GM21390 (cell line): ENCODE measurements around the gene ZBTB5.
"Not testable (repeated sequence)": the region's sequence is repeated elsewhere in the genome, so short reads cannot be mapped to it uniquely, and the experiment has no call there.

Source experiments
- ATAC-seq: cut with Tn5 transposase; IDR thresholded peaks from one replicate; pipeline ENCODE4 v1.9.1; 2021; ENCODE audit not compliant: unreplicated experiment

Gene ZBTB5

GRCh38 chr9:37486616-37487548, 21.6 kb upstream of the ZBTB5 start:
- ATAC-seq, result no peak

- ATAC-seq, result no peak
Measured at GRCh38 chr9:37486256-37486615, 21.0 kb upstream of the ZBTB5 start.

GRCh38 chr9:37485389-37486255, 20.4 kb upstream of the ZBTB5 start, which contains the start of gene POLR1E:
TSS of gene POLR1E (plus strand) at chr9:37485948. CDS start at chr9:37486048, 100 bp downstream.
- peak; percentile 96 for ATAC-seq

- no peak for ATAC-seq
Measured at GRCh38 chr9:37480759-37481158, 15.5 kb upstream of the ZBTB5 start.

- not testable (repeated sequence) for ATAC-seq
Measured at GRCh38 chr9:37477987-37478619, 12.9 kb upstream of the ZBTB5 start.

GRCh38 chr9:37477443-37477842, 12.2 kb upstream of the ZBTB5 start:
- not testable (repeated sequence) for ATAC-seq

GRCh38 chr9:37476930-37477329, 11.7 kb upstream of the ZBTB5 start:
- ATAC-seq, result no peak

- no peak for ATAC-seq
Measured at GRCh38 chr9:37474438-37474837, 9.2 kb upstream of the ZBTB5 start.

GRCh38 chr9:37473982-37474381, 8.7 kb upstream of the ZBTB5 start:
- not testable (repeated sequence) for ATAC-seq

GRCh38 chr9:37471942-37472684, 6.9 kb upstream of the ZBTB5 start:
- no peak for ATAC-seq

- no peak for ATAC-seq
Measured at GRCh38 chr9:37468620-37469019, 3.4 kb upstream of the ZBTB5 start.

GRCh38 chr9:37467530-37467929, 2.3 kb upstream of the ZBTB5 start:
- ATAC-seq, result not testable (repeated sequence)

GRCh38 chr9:37466037-37466709, 923 bp upstream of the ZBTB5 start:
- peak; percentile 8 for ATAC-seq

GRCh38 chr9:37464426-37465248, 613 bp downstream of the ZBTB5 start:
- ATAC-seq, result peak; percentile 39

- no peak for ATAC-seq
Measured at GRCh38 chr9:37464006-37464405, 1.2 kb downstream of the ZBTB5 start.

- ATAC-seq, result no peak
Measured at GRCh38 chr9:37456817-37457216, 8.4 kb downstream of the ZBTB5 start.

- ATAC-seq, result no peak
Measured at GRCh38 chr9:37455884-37456647, 9.2 kb downstream of the ZBTB5 start.

GRCh38 chr9:37454238-37454637, 11.0 kb downstream of the ZBTB5 start:
- ATAC-seq, result no peak
